ENCODE data around the gene BMP6. TPM values are rescaled to one million over a fixed set of nuclear protein-coding genes. Genes with fewer than 3 reads are reported as not detected.
A peak's percentile ranks its signal among the peaks of the same experiment; 100 is the strongest.

BMP6 gene
- total RNA-seq, 1 donor, result 1.7 TPM

GRCh38 chr6:7725412-7725811, 487 bp upstream of the BMP6 start:
- no peak for TF ChIP-seq CTCF (IDR thresholded peaks at IDR 0.05; ENCODE audit: insufficient read depth, low read depth, low read length)
- H3K4me3 ChIP-seq (ENCODE audit: low read depth, low read length), result peak overlapping the region; percentile 62
- DNase-seq (ENCODE audit: low read depth), result no peak

- TF ChIP-seq CTCF (IDR thresholded peaks at IDR 0.05; ENCODE audit: insufficient read depth, low read depth, low read length), result no peak
- H3K4me3 ChIP-seq (ENCODE audit: low read depth, low read length), result peak overlapping the region; percentile 62
- DNase-seq (ENCODE audit: low read depth), result no peak
Measured at GRCh38 chr6:7726416-7727085, 652 bp downstream of the BMP6 start.

GRCh38 chr6:7727086-7727945, 1.4 kb downstream of the BMP6 start:
- H3K4me3 ChIP-seq (ENCODE audit: low read depth, low read length), result peak overlapping the region; percentile 45
- no peak for TF ChIP-seq CTCF (IDR thresholded peaks at IDR 0.05; ENCODE audit: insufficient read depth, low read depth, low read length)
- DNase-seq (ENCODE audit: low read depth), result peak; percentile 10

GRCh38 chr6:7727946-7728854, 2.3 kb downstream of the BMP6 start:
- no peak for TF ChIP-seq CTCF (IDR thresholded peaks at IDR 0.05; ENCODE audit: insufficient read depth, low read depth, low read length)
- DNase-seq (ENCODE audit: low read depth), result peak; percentile 36
- H3K4me3 ChIP-seq (ENCODE audit: low read depth, low read length), result peak overlapping the region; percentile 36

GRCh38 chr6:7728855-7729590, 3.1 kb downstream of the BMP6 start:
- DNase-seq (ENCODE audit: low read depth), result no peak
- TF ChIP-seq CTCF (IDR thresholded peaks at IDR 0.05; ENCODE audit: insufficient read depth, low read depth, low read length), result no peak
- H3K4me3 ChIP-seq (ENCODE audit: low read depth, low read length), result peak overlapping the region; percentile 36
